ENCODE data around the gene BUB3. TPM values are rescaled to one million over a fixed set of nuclear protein-coding genes. Genes with fewer than 3 reads are reported as not detected.

The BUB3 gene
- total and polyA plus RNA-seq, 2 of the 13 experiments (the other 11 are each of a cell fraction or from before 2014, with no cell fraction given), result 174 to 188 TPM

- H2AFZ ChIP-seq (ENCODE audit: low read length), result no peak overlapping the region
- in situ Hi-C loops (cut with HindIII; ENCODE audit: extremely low pct_ligation_motif_present, low pct_unique_long_range_greater_than_20kb), result no loop called here
- 5% methylated on average over 7 of the region's 55 CpGs for WGBS (ENCODE audit: low lambda C conversion rate)
- peak overlapping the region; percentile 28 to 56 (median 40); a peak in 4 of 6 replicates for H3K4me3 ChIP-seq (replicated peaks in 1 of 3; ENCODE audit: insufficient read depth in 1 of 3, low read depth in 2 of 3, low read length in 3 of 3)
- H3K27ac ChIP-seq (ENCODE audit: extremely low read length, insufficient read depth, low read length), result no peak overlapping the region
- H3K9me3 ChIP-seq (ENCODE audit: low read length), result no peaks in the 10 kb centered on the region
- no peak for DNase-seq (ENCODE audit: low spot score)
- H3K36me3 ChIP-seq (replicated peaks in 1 of 2; ENCODE audit: control insufficient read depth in 1 of 2, insufficient read depth in 2 of 2, low read length in 2 of 2), result no peaks in the 10 kb centered on the region
- no TSS peak for BruUV-seq (replicated peaks)
- peaks cover 29 to 97% of the 10 kb centered on the region in 2 experiments for H3K27me3 ChIP-seq (ENCODE audit: control insufficient read depth in 1 of 2, insufficient read depth in 2 of 2, low read length in 2 of 2)
- peak; percentile 17 for ATAC-seq
- H3K4me2 ChIP-seq (ENCODE audit: low read depth, low read length), result peak overlapping the region; percentile 63
- intact Hi-C loops (cut with micrococcal nuclease; ENCODE audit: unreplicated experiment), result no loop called here
- 0 out of 2 replicates have a peak, but pooled peaks have one; percentile 1 for TF ChIP-seq NR2C2 (CRISPR knock-in tag; IDR thresholded peaks at IDR 0.05; ENCODE audit: borderline replicate concordance)
- TF ChIP-seq ZNF253 (CRISPR knock-in tag; IDR thresholded peaks at IDR 0.05; ENCODE audit: borderline replicate concordance), result no peak
- TF ChIP-seq THAP11 (CRISPR knock-in tag; IDR thresholded peaks at IDR 0.05), result no peak
- TF ChIP-seq ZFY (CRISPR knock-in tag; IDR thresholded peaks at IDR 0.05), result peak; percentile 19; the same call in 1 of the 2 replicates
- TF ChIP-seq MTF2 (CRISPR knock-in tag; IDR thresholded peaks at IDR 0.05; ENCODE audit: borderline replicate concordance), result peak; percentile 35; the same call in 1 of the 2 replicates
- TF ChIP-seq EZH2 (conservative IDR thresholded peaks at IDR 0.05; ENCODE audit: low read depth, low read length), result peak; percentile 96; the same call in 1 of the 2 replicates
- no peaks in the 10 kb centered on the region for H3K79me2 ChIP-seq (ENCODE audit: insufficient read depth, low read length)
- 0 out of 2 replicates have a peak, but pooled peaks cover 2% of the 10 kb centered on the region for H4K20me1 ChIP-seq (ENCODE audit: insufficient read depth, low read length)
- CTCF ChIA-PET (ENCODE audit: low intra/inter-chr PET ratio, low total read pairs), result no interaction called here
- H3K4me1 ChIP-seq (ENCODE audit: insufficient read depth, low read length), result peaks cover 40% of the 10 kb centered on the region
- no peak for FAIRE-seq
- POLR2A ChIA-PET, result no interaction called here
- H3K9ac ChIP-seq (ENCODE audit: insufficient read depth, low read depth, low read length), result no peak overlapping the region
Observed at GRCh38 chr10:123148414-123149161, 5.6 kb upstream of the BUB3 start.

GRCh38 chr10:123149162-123149567 is 5.0 kb upstream of the BUB3 start:
- Histone ChIP-seq H3K4me3 (replicated peaks in 1 of 3; ENCODE audit: insufficient read depth in 1 of 3, low read depth in 2 of 3, low read length in 3 of 3) (peak overlapping the region in 2 of 3 experiments; percentile 22 to 48; a peak in 3 of 6 replicates), H2AFZ (ENCODE audit: low read length) (no peak overlapping the region), H3K9ac (ENCODE audit: insufficient read depth, low read depth, low read length) (no peak overlapping the region), H3K4me2 (ENCODE audit: low read depth, low read length) (peak overlapping the region; percentile 63), H3K9me3 (ENCODE audit: low read length) (no peaks in the 10 kb centered on the region), H3K36me3 (replicated peaks in 1 of 2; ENCODE audit: control insufficient read depth in 1 of 2, insufficient read depth in 2 of 2, low read length in 2 of 2) (no peaks in the 10 kb centered on the region), H3K27me3 (ENCODE audit: control insufficient read depth in 1 of 2, insufficient read depth in 2 of 2, low read length in 2 of 2) (peaks cover 29 to 92% of the 10 kb centered on the region in 2 experiments), H4K20me1 (ENCODE audit: insufficient read depth, low read length) (0 out of 2 replicates have a peak, but pooled peaks cover 2% of the 10 kb centered on the region), H3K79me2 (ENCODE audit: insufficient read depth, low read length) (no peaks in the 10 kb centered on the region), H3K27ac (ENCODE audit: extremely low read length, insufficient read depth, low read length) (no peak overlapping the region), H3K4me1 (ENCODE audit: insufficient read depth, low read length) (peaks cover 42% of the 10 kb centered on the region)
- TF ChIP-seq ZKSCAN1 (IDR thresholded peaks at IDR 0.05; ENCODE audit: low read length), result no peak
- TF ChIP-seq EZH2 (conservative IDR thresholded peaks at IDR 0.05; ENCODE audit: low read depth, low read length), result peak; percentile 94; the same call in 1 of the 2 replicates
- 23% methylated on average over 7 of the region's 12 CpGs for WGBS (ENCODE audit: low lambda C conversion rate)
- BruUV-seq (replicated peaks), result no TSS peak
- in situ Hi-C loops (cut with HindIII; ENCODE audit: extremely low pct_ligation_motif_present, low pct_unique_long_range_greater_than_20kb) (no loop called here), intact Hi-C loops (cut with micrococcal nuclease; ENCODE audit: unreplicated experiment) (no loop called here)
- no peak for FAIRE-seq
- ATAC-seq, result no peak
- ChIA-PET CTCF (ENCODE audit: low intra/inter-chr PET ratio, low total read pairs) (no interaction called here), POLR2A (interaction anchor here (0.5 to 1.2 kb wide), 2 partner anchors 9 to 187 kb away, joined by 4 to 6 read pairs; no protein-coding TSS in a partner anchor)
- DNase-seq (ENCODE audit: low spot score), result no peak

All from HepG2 (cell line).